HG03103 (cell line): ENCODE measurements around the gene CSNK2A3.
"Not testable (repeated sequence)": the region's sequence is repeated elsewhere in the genome, so short reads cannot be mapped to it uniquely, and the experiment has no call there.

Experiments
- ATAC-seq: cut with Tn5 transposase; IDR thresholded peaks from one replicate; pipeline ENCODE4 v1.9.1; 2021; ENCODE audit warnings: low read depth; ENCODE audit not compliant: unreplicated experiment

CSNK2A3 gene

GRCh38 chr11:11352878-11353277, at the start of gene CSNK2A3:
Gene CSNK2A3 (minus strand): TSS chr11:11353250. CDS start chr11:11353119, 131 bp downstream.
- ATAC-seq = not testable (repeated sequence)

- no peak for ATAC-seq
These were observed 49.0 kb upstream of the CSNK2A3 start for GRCh38 chr11:11401960-11402535.

GRCh38 chr11:11400635-11401232, 47.7 kb upstream of the CSNK2A3 start:
- no peak for ATAC-seq

GRCh38 chr11:11400121-11400520, 47.1 kb upstream of the CSNK2A3 start:
- ATAC-seq = no peak

GRCh38 chr11:11397781-11398180, 44.7 kb upstream of the CSNK2A3 start:
- no peak for ATAC-seq

- no peak for ATAC-seq
These were observed 44.0 kb upstream of the CSNK2A3 start for GRCh38 chr11:11397036-11397415.

GRCh38 chr11:11396301-11397035, 43.4 kb upstream of the CSNK2A3 start:
- no peak for ATAC-seq

GRCh38 chr11:11395126-11395525, 42.1 kb upstream of the CSNK2A3 start:
- no peak for ATAC-seq

- ATAC-seq = no peak
These were observed 41.2 kb upstream of the CSNK2A3 start for GRCh38 chr11:11394241-11394640.

GRCh38 chr11:11391796-11392463, 38.9 kb upstream of the CSNK2A3 start:
- ATAC-seq = no peak

GRCh38 chr11:11391169-11391568, 38.1 kb upstream of the CSNK2A3 start:
- no peak for ATAC-seq

GRCh38 chr11:11390068-11390771, 37.2 kb upstream of the CSNK2A3 start:
- ATAC-seq = no peak

GRCh38 chr11:11389238-11389637, 36.2 kb upstream of the CSNK2A3 start:
- no peak for ATAC-seq

GRCh38 chr11:11387622-11388305, 34.7 kb upstream of the CSNK2A3 start:
- ATAC-seq = no peak

- no peak for ATAC-seq
These were observed 34.2 kb upstream of the CSNK2A3 start for GRCh38 chr11:11387207-11387606.

GRCh38 chr11:11384829-11385228, 31.8 kb upstream of the CSNK2A3 start:
- no peak for ATAC-seq

GRCh38 chr11:11383995-11384394, 30.9 kb upstream of the CSNK2A3 start:
- ATAC-seq = no peak

- ATAC-seq = no peak
These were observed 29.9 kb upstream of the CSNK2A3 start for GRCh38 chr11:11382858-11383532.

- ATAC-seq = no peak
These were observed 28.5 kb upstream of the CSNK2A3 start for GRCh38 chr11:11381471-11382105.
